Fibroblast of the conjunctiva (primary cell): ENCODE data around the gene EXD1.

Experiments
- DNase-seq: peaks from one replicate; pipeline ENCODE4 v3.0.0-alpha.2; 2010; ENCODE audit warnings: low read depth

Gene EXD1

GRCh38 chr15:41231422-41232226 lies 1.1 kb upstream of the EXD1 start:
- DNase-seq = no peak

GRCh38 chr15:41230345-41230649 lies 260 bp downstream of the EXD1 start:
- no peak for DNase-seq

GRCh38 chr15:41219381-41219780 lies 11.2 kb downstream of the EXD1 start:
- no peak for DNase-seq

- DNase-seq = no peak
Observed at GRCh38 chr15:41218851-41219250, 11.7 kb downstream of the EXD1 start.

- DNase-seq = no peak
Observed at GRCh38 chr15:41215708-41216107, 14.8 kb downstream of the EXD1 start.

- no peak for DNase-seq
Observed at GRCh38 chr15:41207687-41208448, 22.7 kb downstream of the EXD1 start.

GRCh38 chr15:41205315-41205714 lies 25.2 kb downstream of the EXD1 start:
- DNase-seq = no peak

- DNase-seq = no peak
Observed at GRCh38 chr15:41203395-41203794, 27.2 kb downstream of the EXD1 start.

GRCh38 chr15:41199470-41199869 lies 31.1 kb downstream of the EXD1 start:
- no peak for DNase-seq

GRCh38 chr15:41194444-41194843 lies 36.1 kb downstream of the EXD1 start:
- DNase-seq = no peak

- DNase-seq = no peak
Observed at GRCh38 chr15:41183581-41183980, 47.0 kb downstream of the EXD1 start.

- no peak for DNase-seq
Observed at GRCh38 chr15:41182266-41182665, 48.3 kb downstream of the EXD1 start.

GRCh38 chr15:41180206-41180789 lies 50.3 kb downstream of the EXD1 start:
- DNase-seq = no peak

GRCh38 chr15:41169781-41170180 lies 60.8 kb downstream of the EXD1 start:
- no peak for DNase-seq

- DNase-seq = no peak
Observed at GRCh38 chr15:41169086-41169485, 61.5 kb downstream of the EXD1 start.

GRCh38 chr15:41161736-41162135 lies 68.8 kb downstream of the EXD1 start:
- no peak for DNase-seq

- DNase-seq = no peak
Observed at GRCh38 chr15:41161336-41161735, 69.2 kb downstream of the EXD1 start.

- no peak for DNase-seq
Observed at GRCh38 chr15:41160639-41161315, 69.8 kb downstream of the EXD1 start.

- no peak for DNase-seq
Observed at GRCh38 chr15:41154412-41154811, 76.1 kb downstream of the EXD1 start.

GRCh38 chr15:41153733-41154132 lies 76.8 kb downstream of the EXD1 start:
- DNase-seq = no peak

GRCh38 chr15:41151451-41152005 lies 79.0 kb downstream of the EXD1 start:
- DNase-seq = no peak

- no peak for DNase-seq
Observed at GRCh38 chr15:41150279-41150678, 80.3 kb downstream of the EXD1 start.
